ENCODE results near the gene COMMD10. TPM values are rescaled to one million over a fixed set of nuclear protein-coding genes. Genes with fewer than 3 reads are reported as not detected.

COMMD10 gene
- total RNA-seq, result 10 to 100 TPM; 20.6 to 31.1 (median 29.0) TPM
- long read RNA-seq, donor 1, transcript COMMD10-201 (7 exons, 1,469 nt), result major isoform, 25 of 32 reads
- long read RNA-seq, donor 1, partial matches to known transcripts, result 2 of 32 reads
- long read RNA-seq, donor 1, other reads (novel, unspliced or antisense), result 5 of 32 reads
- long read RNA-seq, donor 2, transcript COMMD10-201 (7 exons, 1,469 nt), result major isoform, 7 of 16 reads
- long read RNA-seq, donor 2, partial matches to known transcripts, result 2 of 16 reads
- long read RNA-seq, donor 2, other reads (novel, unspliced or antisense), result 7 of 16 reads

- Histone ChIP-seq H3K36me3 (ENCODE audit: low read depth) (no peaks in the 10 kb centered on the region), H3K9me3 (no peaks in the 10 kb centered on the region), H3K4me3 (peak within 1 kb of the TSS; percentile 72), H3K4me1 (ENCODE audit: low read depth) (no peaks in the 10 kb centered on the region)
- intact Hi-C loops (cut with DNase I, micrococcal nuclease), result no loop called here
- DNase-seq (peak; percentile 85 to 88 (median 86)), ATAC-seq (peak; percentile 96)
- no peak for TF ChIP-seq CTCF (IDR thresholded peaks at IDR 0.05)
Observed at GRCh38 chr5:116084871-116085715, at the start of gene COMMD10. COMMD10 (plus strand) TSS chr5:116085025.

DNA sequence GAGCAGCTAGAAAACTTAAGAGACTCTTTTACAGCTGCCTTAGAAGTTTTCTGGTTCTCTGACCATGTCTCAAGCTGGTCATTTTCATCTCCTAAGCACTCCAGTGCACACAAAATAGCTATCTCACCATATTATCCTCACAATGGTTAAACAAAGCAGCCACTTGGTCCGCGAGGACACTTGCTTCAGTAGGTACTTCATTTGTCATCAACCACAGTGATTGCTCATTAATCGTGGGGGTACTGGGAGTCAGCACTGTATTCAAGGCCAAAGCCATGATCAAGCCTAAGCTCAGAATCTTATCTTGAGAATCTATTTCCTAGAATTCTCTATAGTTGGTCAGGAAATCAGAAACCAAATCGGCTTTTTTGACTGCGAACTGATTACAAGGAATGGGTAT, 49.7 kb upstream of the COMMD10 start:
- Histone ChIP-seq H3K4me3 (no peak overlapping the region), H3K36me3 (ENCODE audit: low read depth) (no peaks in the 10 kb centered on the region), H3K4me1 (ENCODE audit: low read depth) (no peaks in the 10 kb centered on the region), H3K9me3 (no peaks in the 10 kb centered on the region)
- DNase-seq, result no peak
- intact Hi-C loops (cut with DNase I, micrococcal nuclease), result no loop called here
- no peak for ATAC-seq
- TF ChIP-seq CTCF (IDR thresholded peaks at IDR 0.05), result no peak

DNA sequence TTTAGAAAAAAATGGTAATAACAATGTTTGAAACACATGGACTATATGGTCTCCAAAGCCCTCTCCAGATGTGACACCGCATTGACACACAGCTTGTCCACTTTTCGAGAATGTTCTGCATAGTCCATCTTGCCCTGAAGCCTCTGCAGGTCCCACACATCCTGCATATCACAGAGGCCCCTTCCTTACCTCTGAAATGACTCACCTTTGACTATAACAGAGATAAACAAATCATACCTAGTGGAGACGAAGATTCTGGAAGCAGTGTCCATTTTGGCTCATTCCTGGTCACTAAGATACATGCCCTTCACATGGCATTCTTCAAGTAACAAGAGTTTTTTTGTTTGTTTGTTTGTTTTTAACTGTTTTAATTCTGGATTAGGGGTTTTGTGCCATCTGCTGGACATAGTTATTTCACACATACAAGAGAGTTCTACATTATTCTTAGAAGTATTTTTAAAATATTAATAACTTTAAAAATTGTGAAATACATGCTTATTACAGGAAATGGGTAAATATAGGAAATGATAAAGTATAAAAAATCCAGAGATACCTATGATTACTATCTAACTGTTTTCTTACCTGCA, 47.5 kb upstream of the COMMD10 start:
- DNase-seq (no peak), ATAC-seq (no peak)
- H3K4me1 ChIP-seq (ENCODE audit: low read depth), result no peaks in the 10 kb centered on the region
- no peak for TF ChIP-seq CTCF (IDR thresholded peaks at IDR 0.05)
- no peaks in the 10 kb centered on the region for H3K9me3 ChIP-seq
- no peak overlapping the region for H3K4me3 ChIP-seq
- no peaks in the 10 kb centered on the region for H3K36me3 ChIP-seq (ENCODE audit: low read depth)
- intact Hi-C loops (cut with DNase I, micrococcal nuclease), result no loop called here

DNA sequence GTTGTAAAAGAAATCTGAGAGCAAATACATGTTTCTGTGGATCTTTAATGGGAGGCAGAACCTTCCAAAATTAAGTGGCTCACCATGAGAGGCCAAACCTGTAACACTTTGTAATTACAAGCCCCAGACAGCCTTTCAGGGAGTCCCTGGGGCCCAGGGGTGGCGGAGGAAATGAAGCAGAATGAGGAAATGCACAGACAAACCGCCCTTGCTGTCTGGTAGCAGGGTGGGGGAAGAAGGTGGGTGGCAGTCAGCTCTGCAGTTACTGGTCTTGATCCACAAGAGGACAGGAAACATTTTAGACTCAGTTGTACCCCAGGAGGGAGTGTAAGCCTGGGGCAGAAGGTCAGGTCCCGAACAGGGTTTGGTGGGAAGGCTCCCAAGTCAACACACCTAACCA, 46.0 kb upstream of the COMMD10 start:
- DNase-seq (no peak), ATAC-seq (peak; percentile 60)

GRCh38 chr5:116042375-116042774, 42.5 kb upstream of the COMMD10 start:
- DNase-seq (no peak), ATAC-seq (no peak)
- no peak for TF ChIP-seq CTCF (IDR thresholded peaks at IDR 0.05)
- intact Hi-C loops (cut with DNase I, micrococcal nuclease), result no loop called here
- Histone ChIP-seq H3K4me1 (ENCODE audit: low read depth) (no peaks in the 10 kb centered on the region), H3K4me3 (no peak overlapping the region), H3K36me3 (ENCODE audit: low read depth) (no peaks in the 10 kb centered on the region), H3K9me3 (no peaks in the 10 kb centered on the region)

More for the DNA sequence above, 46.0 kb upstream of the COMMD10 start:
- TF ChIP-seq CTCF (IDR thresholded peaks at IDR 0.05), result no peak
- Histone ChIP-seq H3K9me3 (no peaks in the 10 kb centered on the region), H3K4me3 (no peak overlapping the region), H3K4me1 (ENCODE audit: low read depth) (no peaks in the 10 kb centered on the region), H3K36me3 (ENCODE audit: low read depth) (no peaks in the 10 kb centered on the region)
- intact Hi-C loops (cut with DNase I, micrococcal nuclease), result no loop called here
